ENCODE data around the gene AMIGO1. TPM values are rescaled to one million over a fixed set of nuclear protein-coding genes. Genes with fewer than 3 reads are reported as not detected.
"Not testable (repeated sequence)": the region's sequence is repeated elsewhere in the genome, so short reads cannot be mapped to it uniquely, and the experiment has no call there.

Gene AMIGO1
- total RNA-seq, 1 donor from 2014 or later: 4.1 TPM

- peak; percentile 68 for DNase-seq (ENCODE audit: low read depth)
Observed at GRCh38 chr1:109483672-109484518, 25.6 kb downstream of the AMIGO1 start, which contains the start of gene ATXN7L2. Gene ATXN7L2, plus strand, starts transcription at chr1:109483905. Its CDS starts 49 bp downstream, at chr1:109483954.

- no peak for DNase-seq (ENCODE audit: low read depth)
Observed at GRCh38 chr1:109482791-109483671, 26.5 kb downstream of the AMIGO1 start.

GRCh38 chr1:109482242-109482641 is 27.3 kb downstream of the AMIGO1 start:
- DNase-seq (ENCODE audit: low read depth): no peak

GRCh38 chr1:109481646-109482045 is 27.9 kb downstream of the AMIGO1 start:
- DNase-seq (ENCODE audit: low read depth): no peak

GRCh38 chr1:109479901-109480300 is 29.6 kb downstream of the AMIGO1 start:
- no peak for DNase-seq (ENCODE audit: low read depth)

- DNase-seq (ENCODE audit: low read depth): no peak
Observed at GRCh38 chr1:109479311-109479710, 30.2 kb downstream of the AMIGO1 start.

- no peak for DNase-seq (ENCODE audit: low read depth)
Observed at GRCh38 chr1:109478806-109479205, 30.7 kb downstream of the AMIGO1 start.

GRCh38 chr1:109477821-109478220 is 31.7 kb downstream of the AMIGO1 start:
- no peak for DNase-seq (ENCODE audit: low read depth)

- no peak for DNase-seq (ENCODE audit: low read depth)
Observed at GRCh38 chr1:109476825-109477224, 32.7 kb downstream of the AMIGO1 start.

- no peak for DNase-seq (ENCODE audit: low read depth)
Observed at GRCh38 chr1:109475261-109475660, 34.3 kb downstream of the AMIGO1 start.

GRCh38 chr1:109474697-109475096 is 34.8 kb downstream of the AMIGO1 start:
- DNase-seq (ENCODE audit: low read depth): no peak

- not testable (repeated sequence) for DNase-seq (ENCODE audit: low read depth)
Observed at GRCh38 chr1:109473284-109474057, 36.1 kb downstream of the AMIGO1 start.

- no peak for DNase-seq (ENCODE audit: low read depth)
Observed at GRCh38 chr1:109472779-109473178, 36.7 kb downstream of the AMIGO1 start.

GRCh38 chr1:109470245-109470644 is 39.3 kb downstream of the AMIGO1 start:
- DNase-seq (ENCODE audit: low read depth): no peak

- no peak for DNase-seq (ENCODE audit: low read depth)
Observed at GRCh38 chr1:109468903-109469302, 40.6 kb downstream of the AMIGO1 start.

- DNase-seq (ENCODE audit: low read depth): no peak
Observed at GRCh38 chr1:109468061-109468460, 41.5 kb downstream of the AMIGO1 start.

GRCh38 chr1:109467301-109467777 is 42.2 kb downstream of the AMIGO1 start:
- no peak for DNase-seq (ENCODE audit: low read depth)

GRCh38 chr1:109466452-109467300 is 42.9 kb downstream of the AMIGO1 start, which contains the start of gene SYPL2:
Gene SYPL2, plus strand, starts transcription at chr1:109466546. Its CDS starts 298 bp downstream, at chr1:109466844.
- DNase-seq (ENCODE audit: low read depth): no peak

- peak; percentile 17 for DNase-seq (ENCODE audit: low read depth)
Observed at GRCh38 chr1:109466125-109466451, 43.4 kb downstream of the AMIGO1 start.

- DNase-seq (ENCODE audit: low read depth): no peak
Observed at GRCh38 chr1:109457819-109458218, 51.7 kb downstream of the AMIGO1 start.
